IMR-90 (cell line): ENCODE results near the gene CHD9. TPM values are rescaled to one million over a fixed set of nuclear protein-coding genes. Genes with fewer than 3 reads are reported as not detected.
A peak's percentile ranks its signal among the peaks of the same experiment; 100 is the strongest.

ENCODE experiments used
- ATAC-seq: fragments of 200-7000 bp; cut with Tn5 transposase; 2 replicates; pipeline ENCODE4 v1.9.1; 2020; ENCODE audit warnings: low read depth, mild to moderate bottlenecking, moderate library complexity
- BruUV-seq: library from RNA; stranded (reverse); fragments of 400-500 nt; replicated peaks from 2 replicates; lab custom pipeline; 2021; lab: Mats Ljungman, UMichigan
- CTCF ChIA-PET: fragments of 300-600 bp; formaldehyde crosslinking; extraction: SDS; loops from one replicate; lab custom pipeline; 2021; ENCODE audit warnings: antibody characterized with exemption; lab: Yijun Ruan, JAX
- POLR2A ChIA-PET: fragments of 300-600 bp; sonication (Branson Sonifier 250); formaldehyde crosslinking; loops from one replicate; lab custom pipeline; 2022; ENCODE audit warnings: antibody characterized with exemption; ENCODE audit not compliant: unreplicated experiment; lab: Charles Lee
- DNase-seq: peaks from one replicate; pipeline ENCODE4 v3.0.0; 2013
- H2AFZ ChIP-seq: replicated peaks from 2 replicates; pipeline ENCODE3; 2013; ENCODE audit warnings: low read length, mild to moderate bottlenecking; ENCODE audit not compliant: poor library complexity
- H2AK5ac ChIP-seq: 2 replicates; pipeline ENCODE4 v1.6.1; 2013; ENCODE audit warnings: low read depth, low read length, inconsistent platforms
- H2AK9ac ChIP-seq: replicated peaks from 2 replicates; pipeline ENCODE3; 2013; ENCODE audit warnings: mild to moderate bottlenecking, low read depth, low read length, moderate library complexity; ENCODE audit not compliant: poor library complexity
- H2BK120ac ChIP-seq: 2 replicates; pipeline ENCODE4 v1.6.1; 2013; ENCODE audit warnings: low read depth, low read length, inconsistent platforms
- H2BK15ac ChIP-seq: 3 replicates; pipeline ENCODE4 v1.6.1; 2013; ENCODE audit warnings: low read depth, low read length, inconsistent platforms
- H2BK20ac ChIP-seq: 2 replicates; pipeline ENCODE4 v1.6.1; 2013; ENCODE audit warnings: low read depth, mild to moderate bottlenecking, inconsistent platforms, low read length, moderate library complexity
- H2BK5ac ChIP-seq: 2 replicates; pipeline ENCODE4 v1.6.1; 2013; ENCODE audit warnings: mild to moderate bottlenecking, low read depth, low read length, inconsistent platforms; ENCODE audit not compliant: poor library complexity, severe bottlenecking
- H3K14ac ChIP-seq: replicated peaks from 2 replicates; pipeline ENCODE4 v1.6.1; 2013; ENCODE audit warnings: low read depth, low read length, inconsistent platforms
- H3K18ac ChIP-seq: 2 replicates; pipeline ENCODE4 v1.6.1; 2013; ENCODE audit warnings: low read depth, low read length, control low read depth
- H3K23ac ChIP-seq: 2 replicates; pipeline ENCODE4 v1.6.1; 2013; ENCODE audit warnings: low read depth, low read length, inconsistent platforms
- H3K27ac ChIP-seq: 2 replicates; pipeline ENCODE4 v1.5.1; 2013; ENCODE audit warnings: mild to moderate bottlenecking, control low read depth, low read length; ENCODE audit not compliant: insufficient read depth
- H3K27me3 ChIP-seq: 2 replicates; pipeline ENCODE4 v1.6.1; 2013; ENCODE audit warnings: low read length; ENCODE audit not compliant: control insufficient read depth, insufficient read depth
- H3K36me3 ChIP-seq: 2 replicates; pipeline ENCODE4 v1.6.1; 2013; ENCODE audit warnings: low read length, mixed read lengths; ENCODE audit not compliant: control insufficient read depth, insufficient read depth
- H3K4ac ChIP-seq: 2 replicates; pipeline ENCODE4 v1.6.1; 2013; ENCODE audit warnings: low read depth, low read length, inconsistent platforms
- H3K4me1 ChIP-seq: 2 replicates; pipeline ENCODE4 v1.6.1; 2013; ENCODE audit warnings: low read length, mixed read lengths; ENCODE audit not compliant: control insufficient read depth, insufficient read depth
- H3K4me2 ChIP-seq: 2 replicates; pipeline ENCODE4 v1.6.1; 2013; ENCODE audit warnings: low read depth, mild to moderate bottlenecking, control low read depth, low read length, moderate library complexity
- H3K4me3 ChIP-seq: 2 replicates; pipeline ENCODE4 v1.5.1; 2013; ENCODE audit warnings: low read depth, mild to moderate bottlenecking, control low read depth, low read length, moderate library complexity; ENCODE audit not compliant: insufficient read depth
- H3K56ac ChIP-seq: 2 replicates; pipeline ENCODE4 v1.6.1; 2013; ENCODE audit warnings: low read length, inconsistent platforms; ENCODE audit not compliant: insufficient read depth; ENCODE audit errors: extremely low read depth
- H3K79me1 ChIP-seq, 2 experiments: 2 replicates each; pipeline ENCODE4 v1.6.1; 2013; ENCODE audit warnings: low read length in 2 of 2, inconsistent platforms in 1 of 2, low read depth in 1 of 2
- H3K9ac ChIP-seq: 2 replicates; pipeline ENCODE4 v1.6.1; 2013; ENCODE audit warnings: low read depth, low read length, control low read depth
- H3K9me1 ChIP-seq: 2 replicates; pipeline ENCODE4 v1.6.1; 2013; ENCODE audit warnings: low read length, inconsistent platforms; ENCODE audit not compliant: insufficient read depth
- H3K9me3 ChIP-seq: 2 replicates; pipeline ENCODE4 v1.6.1; 2013; ENCODE audit warnings: low read length; ENCODE audit not compliant: control insufficient read depth, insufficient read depth
- H4K20me1 ChIP-seq: 2 replicates; pipeline ENCODE4 v1.6.1; 2013; ENCODE audit warnings: low read length, inconsistent platforms; ENCODE audit not compliant: insufficient read depth
- H4K5ac ChIP-seq: 2 replicates; pipeline ENCODE4 v1.6.1; 2013; ENCODE audit warnings: mild to moderate bottlenecking, low read depth, low read length, control low read depth
- H4K8ac ChIP-seq, 2 experiments: 2 replicates each; pipeline ENCODE4 v1.6.1; 2013; ENCODE audit warnings: low read depth in 2 of 2, low read length in 2 of 2, control low read depth in 1 of 2, inconsistent platforms in 1 of 2
- H4K91ac ChIP-seq: 2 replicates; pipeline ENCODE4 v1.6.1; 2013; ENCODE audit warnings: low read depth, low read length, inconsistent platforms; ENCODE audit not compliant: insufficient read depth
- CTCF ChIP-seq: conservative IDR thresholded peaks from 2 replicates; pipeline ENCODE4 v1.5.1; 2012; ENCODE audit warnings: mild to moderate bottlenecking, low read depth, low read length, improper control_type of control experiment
- MAZ ChIP-seq: IDR thresholded peaks from 2 replicates; pipeline ENCODE4 v1.6.1; 2012; ENCODE audit warnings: low read depth, mild to moderate bottlenecking, low read length, improper control_type of control experiment, moderate library complexity, borderline replicate concordance
- RAD21 ChIP-seq: IDR thresholded peaks from 2 replicates; pipeline ENCODE4 v1.6.1; 2012; ENCODE audit warnings: low read length, improper control_type of control experiment
- SMC3 ChIP-seq: fragments of 150-350 bp; IDR thresholded peaks from 2 replicates; pipeline ENCODE4 v1.6.1; 2016; ENCODE audit warnings: low read depth, mild to moderate bottlenecking, antibody characterized with exemption, low read length, moderate library complexity
- dilution Hi-C: fragments of 300-500 bp; cut with HindIII; formaldehyde crosslinking; loops from one replicate; pipeline ENCODE4 v1.14.3; 2018; ENCODE audit warnings: low sequenced_read_pairs; ENCODE audit not compliant: unreplicated experiment
- in situ Hi-C: fragments of 300-500 bp; cut with MboI; formaldehyde crosslinking; loops from 3 replicates; pipeline ENCODE4 v1.14.3; 2019; ENCODE audit warnings: low sequenced_read_pairs, inconsistent platforms, mixed read lengths
- intact Hi-C: fragments of 100-400 bp; cut with micrococcal nuclease; formaldehyde crosslinking; loops from 2 replicates; pipeline ENCODE4 v1.10.0; 2022
- polyA plus RNA-seq, 3 experiments: library from polyadenylated mRNA; depleted of rRNA; stranded (reverse); fragments of >200 nt; gene quantifications; 2 replicates each; pipeline ENCODE4 v1.2.3, GENCODE V29; 2012; ENCODE audit warnings: low replicate concordance in 1 of 3
- total RNA-seq: library from RNA; depleted of rRNA; stranded (reverse); fragments of >200 nt; gene quantifications from 2 replicates; pipeline ENCODE4 v1.2.3, GENCODE V29; 2012
- TF ChIP-seq, protein P1 (sequence below): fragments of 150-350 bp; IDR thresholded peaks from 2 replicates; pipeline ENCODE4 v1.6.1; 2016; ENCODE audit warnings: low read depth, mild to moderate bottlenecking, low read length, moderate library complexity, borderline replicate concordance
- TF ChIP-seq, protein P2 (sequence below): fragments of 150-350 bp; IDR thresholded peaks from 2 replicates; pipeline ENCODE4 v1.6.1; 2017; ENCODE audit warnings: mild to moderate bottlenecking, antibody characterized with exemption, low read length, low read depth

Gene CHD9
- total and polyA plus RNA-seq, 2 of the 4 experiments (the other 2 are of a cell fraction) = 9.1 to 48.8 TPM

- Histone ChIP-seq H3K14ac (no peak overlapping the region), H3K9me3 (no peaks in the 10 kb centered on the region), H3K4me1 (peaks cover 6% of the 10 kb centered on the region), H2AK9ac (no peak overlapping the region), H3K4ac (no peak overlapping the region), H4K20me1 (peaks cover 30% of the 10 kb centered on the region), H3K18ac (no peak overlapping the region), H3K9me1 (no peaks in the 10 kb centered on the region), H3K4me2 (no peak overlapping the region), H2AFZ (no peak overlapping the region), H3K27ac (no peak overlapping the region), H2BK20ac (no peak overlapping the region), H2AK5ac (no peak overlapping the region), H3K56ac (no peak overlapping the region), H2BK15ac (no peak overlapping the region), H3K36me3 (peaks cover 7% of the 10 kb centered on the region), H3K23ac (no peak overlapping the region), H3K79me1 (peaks cover 10 to 42% of the 10 kb centered on the region in 2 experiments; a peak in 3 of 4 replicates), H2BK120ac (no peak overlapping the region), H3K4me3 (no peak overlapping the region), H4K5ac (no peak overlapping the region), H2BK5ac (no peak overlapping the region), H3K27me3 (no peaks in the 10 kb centered on the region), H4K91ac (no peak overlapping the region), H4K8ac (no peak overlapping the region), H3K9ac (no peak overlapping the region)
- ATAC-seq (0 out of 2 replicates have a peak, but pooled peaks have one; percentile 21), DNase-seq (no peak)
- in situ Hi-C loops = loop anchor here (10.0 kb wide), 1 partner anchor 98 kb away; the partner anchor contains the start of genes CHD9 and CHD9NB
- dilution Hi-C loops = no loop called here
- intact Hi-C loops = no loop called here
- no peak for TF ChIP-seq CTCF
- TF ChIP-seq, protein P1, sequence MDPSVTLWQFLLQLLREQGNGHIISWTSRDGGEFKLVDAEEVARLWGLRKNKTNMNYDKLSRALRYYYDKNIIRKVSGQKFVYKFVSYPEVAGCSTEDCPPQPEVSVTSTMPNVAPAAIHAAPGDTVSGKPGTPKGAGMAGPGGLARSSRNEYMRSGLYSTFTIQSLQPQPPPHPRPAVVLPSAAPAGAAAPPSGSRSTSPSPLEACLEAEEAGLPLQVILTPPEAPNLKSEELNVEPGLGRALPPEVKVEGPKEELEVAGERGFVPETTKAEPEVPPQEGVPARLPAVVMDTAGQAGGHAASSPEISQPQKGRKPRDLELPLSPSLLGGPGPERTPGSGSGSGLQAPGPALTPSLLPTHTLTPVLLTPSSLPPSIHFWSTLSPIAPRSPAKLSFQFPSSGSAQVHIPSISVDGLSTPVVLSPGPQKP = no peak
- TF ChIP-seq, protein P2, sequence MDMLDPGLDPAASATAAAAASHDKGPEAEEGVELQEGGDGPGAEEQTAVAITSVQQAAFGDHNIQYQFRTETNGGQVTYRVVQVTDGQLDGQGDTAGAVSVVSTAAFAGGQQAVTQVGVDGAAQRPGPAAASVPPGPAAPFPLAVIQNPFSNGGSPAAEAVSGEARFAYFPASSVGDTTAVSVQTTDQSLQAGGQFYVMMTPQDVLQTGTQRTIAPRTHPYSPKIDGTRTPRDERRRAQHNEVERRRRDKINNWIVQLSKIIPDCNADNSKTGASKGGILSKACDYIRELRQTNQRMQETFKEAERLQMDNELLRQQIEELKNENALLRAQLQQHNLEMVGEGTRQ = no peak
- no peak for TF ChIP-seq RAD21
- no peak for TF ChIP-seq SMC3
- TF ChIP-seq MAZ = no peak
- ChIA-PET POLR2A (interaction anchor here (0.7 kb wide), 1 partner anchor 73 kb away, joined by 3 read pairs; no protein-coding TSS in a partner anchor), CTCF (no interaction called here)
- no TSS peak for BruUV-seq
These were observed 98.3 kb downstream of the CHD9 start for GRCh38 chr16:53153130-53153529.
